HG03280 (cell line): ENCODE results near the gene APEX2.
"Not testable (repeated sequence)": the region's sequence is repeated elsewhere in the genome, so short reads cannot be mapped to it uniquely, and the experiment has no call there.

Source experiments
- ATAC-seq: cut with Tn5 transposase; IDR thresholded peaks from one replicate; pipeline ENCODE4 v1.9.1; 2021; ENCODE audit warnings: mild to moderate bottlenecking, moderate library complexity; ENCODE audit not compliant: unreplicated experiment

APEX2 gene

DNA sequence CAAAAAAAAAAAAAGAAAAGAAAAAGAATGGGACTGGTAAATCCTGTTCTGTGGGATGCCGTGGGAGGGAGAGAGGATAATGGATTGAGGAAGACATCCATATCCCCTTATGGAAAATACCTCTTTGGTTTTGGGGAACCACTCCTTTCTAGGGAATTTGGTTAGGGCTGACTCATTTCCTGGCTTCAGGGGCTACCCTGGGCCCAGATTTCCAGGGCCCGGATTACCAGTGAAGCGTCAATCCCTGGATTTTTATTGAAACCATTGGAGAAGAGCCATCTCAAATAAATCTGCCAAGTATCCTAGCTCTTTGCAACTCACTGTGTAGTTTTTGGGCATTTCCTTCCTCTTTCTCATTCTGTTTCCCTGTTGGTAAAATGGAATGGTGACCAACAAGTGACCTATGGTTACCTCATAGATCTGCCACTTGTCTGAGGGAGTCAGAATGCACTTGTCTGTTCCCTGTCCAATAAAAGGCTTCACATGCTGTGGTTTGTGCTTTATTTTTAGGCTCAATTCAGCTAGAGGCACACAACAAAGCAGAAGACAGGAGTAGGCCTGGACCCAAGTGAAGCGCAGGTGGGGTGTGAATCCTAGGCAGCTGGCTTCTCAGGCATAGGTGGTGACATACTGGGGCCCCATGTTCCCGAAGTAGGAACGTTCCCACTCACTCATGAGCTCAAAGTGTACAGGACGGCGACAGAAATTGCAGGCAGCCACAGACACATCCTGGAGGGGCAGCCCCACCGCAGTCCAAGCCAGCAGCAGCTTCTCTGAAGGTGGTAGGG is 8.6 kb downstream of the APEX2 start:
- ATAC-seq: no peak

DNA sequence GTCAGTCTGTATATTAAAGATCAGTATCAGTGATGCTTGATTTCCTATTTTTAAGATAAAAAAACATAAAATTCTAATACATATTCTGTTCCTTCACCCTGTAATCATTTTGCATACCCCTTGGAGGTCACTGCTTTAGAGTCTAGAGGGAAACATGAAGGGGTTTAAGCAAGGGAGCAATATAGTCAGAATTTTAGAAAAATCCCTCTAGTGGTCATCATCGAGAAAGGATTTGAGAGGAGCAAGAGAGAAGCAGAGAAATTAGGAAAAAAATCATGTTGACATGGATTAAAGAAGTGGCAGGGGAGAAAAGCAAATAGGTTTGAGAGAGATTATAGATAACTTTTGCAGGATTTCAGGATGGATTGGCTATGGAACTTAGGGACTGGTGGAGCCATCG is 11.1 kb downstream of the APEX2 start:
- no peak for ATAC-seq

DNA sequence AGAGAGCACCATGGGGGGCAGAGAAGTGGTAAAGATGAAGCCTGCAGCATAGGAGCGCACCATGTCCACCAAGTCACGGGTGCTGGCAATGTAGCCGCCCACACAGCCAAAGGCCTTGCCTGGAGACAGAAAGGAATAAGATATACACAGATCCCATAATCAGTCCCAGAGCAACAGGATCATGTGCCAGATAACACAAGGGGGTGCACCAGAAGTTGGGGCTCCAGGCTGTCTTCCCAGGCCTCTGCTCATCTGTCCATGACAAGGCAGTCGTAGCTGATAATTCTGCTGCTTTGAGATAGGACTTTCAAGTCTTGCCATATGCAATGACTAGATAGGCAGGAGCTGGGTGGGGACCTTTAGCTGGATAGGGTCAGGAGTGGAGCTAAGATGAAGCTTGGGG is 14.7 kb downstream of the APEX2 start:
- no peak for ATAC-seq

DNA sequence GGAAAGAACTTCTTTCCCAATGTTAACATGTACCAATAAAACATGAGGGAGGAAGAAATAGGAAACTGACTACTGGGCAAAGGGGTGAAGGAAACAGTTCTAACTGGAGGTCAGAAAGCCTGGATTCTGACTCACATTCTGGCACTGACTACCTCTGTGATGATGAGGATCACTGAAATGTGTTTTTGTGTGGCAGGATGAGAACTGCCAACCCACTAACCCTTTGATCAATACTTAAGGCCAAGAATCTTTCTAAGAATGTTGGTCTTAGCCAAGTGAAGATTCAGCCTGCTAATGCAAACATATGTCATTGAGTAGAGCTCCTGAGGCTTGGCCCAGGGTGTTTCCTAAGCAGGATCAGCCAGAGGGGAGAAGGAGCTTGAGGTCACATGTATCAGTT is 26.0 kb downstream of the APEX2 start:
- ATAC-seq: no peak

DNA sequence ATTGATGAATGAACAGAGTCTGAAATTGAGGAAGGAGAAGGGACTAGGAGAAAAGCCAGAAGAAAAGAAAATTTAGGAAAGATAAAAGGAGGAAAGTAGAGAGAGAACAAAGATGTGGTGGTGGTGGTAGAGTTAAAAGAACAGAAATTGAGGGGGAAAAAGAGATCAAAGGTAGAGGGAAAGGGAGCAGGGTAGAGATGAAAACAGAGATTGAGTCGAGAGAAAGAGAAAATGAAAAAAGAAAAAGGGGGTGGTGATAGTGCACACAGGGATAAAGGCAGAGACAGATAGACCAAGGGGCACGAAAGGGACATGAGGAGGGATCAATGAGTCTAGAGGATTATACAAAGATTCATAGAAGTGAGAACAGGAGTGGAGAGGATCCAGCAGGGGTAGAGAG is 26.7 kb downstream of the APEX2 start:
- no peak for ATAC-seq

DNA sequence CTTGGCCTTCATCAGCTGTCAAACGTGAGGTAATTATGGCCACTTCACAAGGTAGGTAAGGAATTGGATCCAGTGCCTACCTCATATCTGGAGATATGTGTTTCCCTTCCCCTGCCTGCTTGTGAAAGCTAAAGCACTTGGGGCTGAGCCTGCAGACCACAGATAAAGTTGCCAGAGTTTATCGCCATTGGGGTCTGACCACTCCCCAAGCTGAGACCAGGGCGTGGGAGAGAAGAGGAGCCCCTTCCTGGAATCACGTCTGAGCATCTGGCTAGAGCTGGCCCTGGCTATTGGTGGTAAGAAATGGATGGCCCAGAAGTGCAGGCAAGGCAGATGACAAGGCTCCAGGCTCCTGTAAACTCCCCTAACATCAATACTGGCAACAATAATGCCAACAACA is 27.9 kb downstream of the APEX2 start:
- ATAC-seq: no peak

DNA sequence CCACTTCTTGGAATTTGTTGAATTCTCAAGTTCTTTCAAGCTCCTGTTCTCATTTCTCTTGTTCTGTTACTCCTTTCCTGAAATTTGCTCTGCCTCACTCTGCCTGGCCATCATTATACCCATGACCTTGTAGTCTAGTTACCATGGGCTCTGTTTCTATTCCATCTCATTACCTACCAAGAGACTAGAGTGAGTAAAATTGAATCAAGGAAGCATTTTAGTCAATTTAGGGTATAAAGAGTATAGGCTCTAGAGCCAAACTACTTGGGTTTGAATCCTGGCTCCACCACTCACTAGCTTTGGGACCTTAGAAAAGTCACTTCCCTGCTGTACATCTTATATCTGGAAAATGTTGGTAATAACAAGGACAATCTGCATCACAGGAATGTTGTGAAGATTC is 28.4 kb downstream of the APEX2 start:
- no peak for ATAC-seq

DNA sequence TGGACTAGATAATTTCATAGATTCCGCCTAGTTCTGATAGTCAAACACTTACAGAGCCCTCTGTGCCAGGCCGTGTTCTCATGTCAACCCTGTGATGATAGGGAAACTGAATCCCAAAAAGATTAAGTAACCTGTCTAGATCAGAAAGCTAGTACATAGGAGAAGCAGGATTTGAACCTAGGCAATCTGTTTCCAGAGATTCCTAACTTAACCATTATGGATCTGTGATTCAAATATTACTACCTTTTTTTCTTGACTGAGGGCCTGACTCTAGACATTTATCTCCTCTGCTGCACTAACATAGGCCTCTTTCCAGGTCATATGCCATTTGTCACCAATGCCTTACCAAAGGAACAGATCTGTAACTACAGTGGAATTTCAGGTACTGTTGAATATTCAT is 29.1 kb downstream of the APEX2 start:
- no peak for ATAC-seq

DNA sequence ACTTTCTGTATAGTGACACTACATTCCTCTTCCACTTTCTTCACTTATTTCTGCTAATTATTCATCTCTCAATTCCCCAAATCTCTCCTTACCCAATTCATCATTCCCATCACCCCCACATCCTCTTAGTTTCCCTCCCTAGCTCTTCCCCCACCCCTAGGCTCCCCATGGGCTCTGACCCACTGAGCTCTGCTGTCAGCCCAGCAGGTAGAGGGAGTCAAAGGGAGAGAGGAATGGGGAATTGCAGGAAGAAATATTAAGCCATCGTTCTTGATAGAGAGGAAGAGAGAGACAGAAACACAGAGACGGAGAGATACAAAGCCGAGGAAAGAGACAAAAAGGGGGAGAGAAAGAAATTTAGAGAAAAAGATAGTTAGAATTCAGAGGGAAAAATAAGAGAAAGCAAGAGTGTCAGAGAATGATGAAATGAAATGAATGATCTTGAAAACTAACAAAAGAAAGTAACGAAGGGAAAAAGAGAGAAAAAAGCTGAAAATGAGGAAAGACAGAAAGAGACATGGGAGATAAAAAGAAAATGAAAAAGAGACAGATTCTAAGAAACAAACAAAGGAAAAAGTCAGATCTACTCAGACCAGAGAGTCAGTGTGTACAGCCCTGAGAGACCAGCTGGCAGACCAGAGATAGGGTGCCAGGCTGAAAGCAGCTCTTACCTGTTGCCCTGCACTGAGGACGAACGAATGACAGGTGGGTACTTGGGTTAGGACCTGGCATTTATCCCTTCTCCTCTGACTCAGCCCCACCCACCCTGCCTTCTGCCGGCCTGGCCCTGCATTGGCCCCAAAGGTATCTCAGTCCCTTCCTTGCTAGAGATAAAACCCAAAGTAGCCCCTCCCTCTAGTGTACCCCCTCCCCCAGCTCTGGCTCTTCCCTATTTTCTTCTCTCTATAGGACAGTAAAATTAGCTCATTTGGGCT is 30.4 kb downstream of the APEX2 start, which contains the start of gene ALAS2:
Gene ALAS2 (minus strand): TSS at position 707 of the 935 bp plus-strand sequence. CDS start 4,977 bp downstream, outside the sequence.
- no peak for ATAC-seq

DNA sequence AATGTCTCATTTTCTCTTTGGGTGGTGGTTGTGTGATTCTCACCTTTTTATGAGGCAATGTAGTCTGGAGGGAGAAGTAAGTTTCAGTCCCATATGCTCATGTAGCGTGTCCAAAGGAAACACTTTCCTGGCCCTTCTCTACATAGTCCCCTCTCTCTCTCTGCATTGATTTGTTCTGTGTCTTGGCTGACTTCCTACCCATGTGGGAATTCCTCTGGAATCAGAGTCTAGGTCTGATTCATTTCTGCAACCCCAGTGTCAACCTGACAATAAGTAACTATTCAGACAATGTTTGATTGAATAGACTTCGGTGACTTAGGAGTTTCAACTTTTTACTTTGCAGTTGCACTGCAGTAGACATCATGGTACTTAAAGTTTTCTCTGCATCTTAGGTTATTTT is 33.3 kb downstream of the APEX2 start:
- no peak for ATAC-seq

DNA sequence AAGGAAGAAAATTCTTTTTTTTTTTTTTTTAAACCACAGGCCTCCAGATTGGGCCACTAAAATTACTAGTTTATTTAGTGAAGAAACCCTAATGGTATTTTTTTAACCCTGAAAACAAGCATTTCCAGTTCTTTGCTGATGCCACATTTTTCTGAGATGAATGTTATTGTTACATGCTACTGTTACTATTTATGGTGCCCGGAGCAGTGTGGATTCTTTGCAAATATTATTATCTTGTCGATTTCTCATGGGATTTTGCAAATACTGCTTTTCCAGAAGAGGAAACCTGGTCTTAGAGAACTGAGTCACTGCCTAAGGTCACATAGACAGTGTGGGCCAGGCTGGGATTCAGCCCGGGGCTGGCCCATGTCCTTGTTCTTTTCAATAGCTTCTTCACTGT is 39.3 kb downstream of the APEX2 start:
- ATAC-seq: no peak

DNA sequence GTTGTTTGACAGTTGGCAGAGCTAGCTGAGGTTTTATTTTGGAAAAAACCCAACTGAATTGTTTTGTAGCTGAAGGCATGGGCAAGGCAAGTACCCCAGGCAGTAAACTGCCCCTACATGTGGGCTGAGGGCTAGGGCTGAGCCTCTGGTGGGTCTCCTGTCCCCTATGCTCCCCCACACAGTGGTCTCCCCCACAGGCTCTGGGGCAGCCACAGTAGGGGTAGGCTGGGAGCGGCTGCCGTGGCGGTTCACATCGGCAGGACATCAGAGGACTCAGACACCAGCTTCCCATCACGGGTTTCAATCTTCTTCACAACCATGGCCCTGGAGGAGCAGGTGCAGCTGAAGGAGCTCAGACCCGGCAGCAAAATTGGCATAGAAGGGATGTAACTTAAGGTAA is 41.4 kb downstream of the APEX2 start:
- ATAC-seq: no peak

DNA sequence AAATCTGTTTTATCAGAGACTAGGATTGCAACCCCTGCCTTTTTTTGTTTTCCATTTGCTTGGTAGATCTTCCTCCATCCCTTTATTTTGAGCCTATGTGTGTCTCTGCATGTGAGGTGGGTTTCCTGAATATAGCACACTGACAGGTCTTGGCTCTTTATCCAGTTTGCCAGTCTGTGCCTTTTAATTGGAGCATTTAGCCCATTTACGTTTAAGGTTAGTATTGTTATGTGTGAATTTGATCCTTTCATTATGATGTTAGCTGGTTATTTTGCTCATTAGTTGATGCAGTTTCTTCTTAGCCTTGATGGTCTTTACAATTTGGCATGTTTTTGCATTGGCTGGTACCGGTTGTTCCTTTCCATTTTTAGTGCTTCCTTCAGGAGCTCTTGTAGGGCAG is 50.4 kb downstream of the APEX2 start:
- not testable (repeated sequence) for ATAC-seq

DNA sequence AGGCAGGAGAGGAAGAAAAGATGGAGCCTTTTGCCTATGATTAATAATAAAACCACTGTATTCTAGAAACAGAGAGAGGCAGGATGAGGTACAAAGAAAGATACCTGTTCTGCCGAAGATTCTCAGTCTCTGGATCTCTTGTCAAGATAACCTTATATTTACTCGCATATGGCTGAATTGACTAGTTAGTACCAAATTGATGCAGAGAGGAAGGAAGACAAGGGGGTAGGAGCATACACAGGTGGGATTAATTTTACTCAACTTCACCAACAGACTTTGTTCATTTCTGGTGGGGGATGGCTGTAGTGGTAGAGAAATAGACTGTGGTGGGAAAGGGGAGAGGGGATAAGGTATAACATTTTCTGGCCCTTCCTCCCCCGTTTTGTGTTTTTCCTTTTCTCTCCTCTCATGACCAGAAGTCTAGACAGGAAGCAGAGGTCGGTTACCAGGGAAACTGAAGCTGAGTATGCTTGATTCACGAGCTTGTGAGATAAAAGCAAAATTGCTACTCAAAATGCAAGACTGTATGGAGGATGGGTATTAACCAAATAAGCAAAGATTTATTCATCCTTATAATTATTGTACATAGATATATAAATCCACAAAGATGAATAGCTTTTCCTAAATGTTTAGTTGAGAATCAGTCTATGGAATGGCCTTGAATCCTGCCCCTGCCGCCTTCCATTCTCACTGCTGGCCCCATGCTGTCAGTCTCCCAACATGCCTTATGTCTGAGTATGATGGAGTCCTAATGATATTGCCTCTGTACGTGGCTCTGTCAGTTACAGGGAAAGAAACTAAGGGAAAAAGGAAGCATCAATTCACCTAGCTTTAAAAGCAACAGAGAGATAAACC is 56.9 kb downstream of the APEX2 start:
- no peak for ATAC-seq

DNA sequence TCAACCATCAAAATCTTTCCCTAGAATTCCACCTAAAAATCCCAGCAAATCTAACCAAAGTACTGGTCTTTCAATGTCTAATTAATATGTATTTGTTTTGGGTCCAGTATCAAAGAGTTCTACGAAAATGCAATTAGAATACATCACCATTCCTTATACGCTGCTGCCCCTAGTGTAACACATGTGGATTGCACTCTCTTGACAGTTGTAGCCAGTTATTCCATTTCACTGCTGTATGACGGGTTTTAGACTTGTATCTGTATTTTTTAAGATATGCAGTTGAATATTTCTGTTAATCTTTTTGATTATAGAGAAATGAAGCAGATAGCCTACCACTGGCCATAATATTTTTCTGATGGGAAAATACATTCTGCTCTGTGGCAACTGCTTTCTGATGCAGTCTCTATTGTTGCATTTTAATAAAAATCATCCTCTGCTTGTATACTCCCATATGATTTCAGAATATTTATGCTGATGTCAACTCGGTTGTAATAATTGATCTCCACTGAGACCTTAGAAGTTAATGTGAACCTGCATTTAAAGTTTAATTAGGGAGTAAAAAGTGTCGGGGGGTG is 57.6 kb downstream of the APEX2 start:
- no peak for ATAC-seq
